Right lobe of liver (tissue), 6 donors: Measurements from ENCODE around the gene PDXDC1. TPM values are rescaled to one million over a fixed set of nuclear protein-coding genes. Genes with fewer than 3 reads are reported as not detected.
"Not testable (repeated sequence)": the region's sequence is repeated elsewhere in the genome, so short reads cannot be mapped to it uniquely, and the experiment has no call there.

Experiments
- ATAC-seq, 4 donors: fragments of 200-7000 bp; cut with Tn5 transposase; one replicate each; pipeline ENCODE4 v1.9.1; 2020; ENCODE audit warnings: mild to moderate bottlenecking in 4 of 4, moderate library complexity in 4 of 4
- DNase-seq, 3 donors: peaks; one replicate each; pipeline ENCODE4 v3.0.0-alpha.2; 2020
- H3K27ac ChIP-seq, 3 donors: fragments of 200-600 bp; one replicate each; pipeline ENCODE4 v1.8.0; 2022
- H3K27me3 ChIP-seq, 2 donors: fragments of 200-600 bp; one replicate each; pipeline ENCODE4 v1.8.0; 2022
- H3K36me3 ChIP-seq, 4 donors: fragments of 200-600 bp; sonication (generic) in 1 of 4; one replicate each; pipeline versions ENCODE4 v1.5.1 to v1.8.0; 2017 to 2022; ENCODE audit warnings: control low read depth in 1 of 4
- H3K4me1 ChIP-seq, 4 donors: fragments of 200-600 bp; sonication (generic) in 1 of 4; one replicate each; pipeline versions ENCODE4 v1.5.1 to v1.8.0; 2017 to 2022; ENCODE audit warnings: control low read depth in 1 of 4
- H3K4me3 ChIP-seq, 3 donors: fragments of 200-600 bp; one replicate each; pipeline ENCODE4 v1.8.0; 2022
- H3K9me3 ChIP-seq, 4 donors: fragments of 200-600 bp; sonication (generic) in 1 of 4; one replicate each; pipeline versions ENCODE4 v1.5.1 to v1.8.0; 2017 to 2022; ENCODE audit warnings: control low read depth in 1 of 4
- CTCF ChIP-seq, 4 donors: fragments of 200-600 bp in 3 of 4; fragments of 450-650 bp in 1 of 4; IDR thresholded peaks; one replicate each; pipeline versions ENCODE4 v1.5.1 to v1.8.0; 2016 to 2022; ENCODE audit warnings: antibody characterized with exemption in 4 of 4, mild to moderate bottlenecking in 2 of 4
- WGBS: methylation state at CpG from one replicate; pipeline ENCODE4 v1.1.6; 2018; ENCODE audit warnings: low coverage, low lambda C conversion rate; ENCODE audit not compliant: insufficient coverage; ENCODE audit errors: missing lambda C conversion rate; 5-methylcytosine and 5-hydroxymethylcytosine counted together
- intact Hi-C, 2 donors: fragments of 100-400 bp; cut with DNase I; formaldehyde crosslinking; loops; one replicate each; pipeline versions ENCODE4 v1.11.2 to v1.14.1; 2022
- total RNA-seq, 6 experiments: library from RNA; depleted of rRNA in 2 of 6; stranded (reverse); fragments of >200 nt in 2 of 6; fragmentation: NEBNext Ultra II Directional in 3 of 6; extraction: Animal tissue kit (Norgen Biotek cat#: 25700) in 3 of 6; gene quantifications; one replicate each; pipeline versions ENCODE4 v1.1.0 to v1.2.4, GENCODE V29; 2016 to 2023
- donor health status: DM: no; HTN: yes; CAD: no.
- donor health status: DM: no; HTN: no; CAD: no.
- donor health status: DM: no; HTN: no; CAD: no.
- donor health status: DM: no; HTN: yes; CAD: no.
- donor health status: DM: no; HTN: yes; CAD: no.

PDXDC1 gene
- total RNA-seq, 6 experiments from 2014 or later, result 78.8 to 144 (median 111) TPM

GRCh38 chr16:15016354-15016753 lies 41.5 kb downstream of the PDXDC1 start:
- 66% methylated on average over 4 of the region's 4 CpGs for WGBS
- ATAC-seq, result peak; percentile 5 to 28 (median 10)
- Histone ChIP-seq H3K4me1 (peaks cover 0 to 16% (median 6%) of the 10 kb centered on the region in 4 donors), H3K36me3 (peaks cover 4 to 67% (median 31%) of the 10 kb centered on the region in 4 donors), H3K27ac (peak overlapping the region in 1 of 3 donors; percentile 12)
- H3K27me3 ChIP-seq, DNase-seq, H3K4me3 ChIP-seq, intact Hi-C loops, H3K9me3 ChIP-seq: not testable (repeated sequence)

DNA sequence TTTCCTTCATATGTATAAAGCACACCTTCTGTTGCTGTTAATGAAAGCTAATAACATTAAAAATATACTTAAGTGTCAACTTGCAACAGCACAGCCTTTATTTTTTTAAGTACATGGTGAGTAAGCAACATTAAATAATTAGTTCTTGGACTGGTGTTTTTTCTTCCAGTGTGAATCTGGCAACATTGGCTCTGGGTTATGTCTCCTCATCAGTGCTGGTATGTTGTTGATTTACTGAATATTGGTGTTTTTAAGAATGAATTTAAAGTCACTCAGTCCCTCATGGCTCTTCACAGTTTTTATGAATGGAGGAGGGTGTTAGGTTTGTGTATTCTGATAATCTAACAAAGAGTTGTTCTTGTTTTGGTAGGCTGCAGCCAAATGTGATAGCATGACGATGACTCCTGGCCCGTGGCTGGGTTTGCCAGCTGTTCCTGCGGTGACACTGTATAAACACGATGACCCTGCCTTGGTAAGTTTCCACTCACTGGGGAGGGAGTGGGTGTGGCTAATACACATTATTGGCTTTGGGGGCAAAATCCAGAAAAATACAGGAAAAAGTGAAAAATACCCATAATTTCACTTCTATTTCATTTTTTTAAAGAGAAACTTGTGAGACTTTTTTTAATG lies 42.2 kb downstream of the PDXDC1 start:
- H3K4me3 ChIP-seq, H3K27me3 ChIP-seq, H3K9me3 ChIP-seq, intact Hi-C loops: not testable (repeated sequence)
- Histone ChIP-seq H3K4me1 (peaks cover 0 to 16% (median 6%) of the 10 kb centered on the region in 4 donors), H3K27ac (peak overlapping the region in 1 of 3 donors; percentile 12), H3K36me3 (peaks cover 4 to 69% (median 35%) of the 10 kb centered on the region in 4 donors)
- ATAC-seq (peak; percentile 76 to 83 (median 80)), DNase-seq (peak in 1 of 3 donors; percentile 70)
- WGBS, result 9% methylated on average over 4 of the region's 4 CpGs

GRCh38 chr16:15021429-15021828 lies 46.6 kb downstream of the PDXDC1 start:
- H3K4me1 ChIP-seq, intact Hi-C loops, H3K9me3 ChIP-seq, H3K27me3 ChIP-seq, H3K27ac ChIP-seq, H3K4me3 ChIP-seq, DNase-seq, ATAC-seq: not testable (repeated sequence)
- 75% methylated on average over 7 of the region's 7 CpGs for WGBS
- peaks cover 4 to 85% (median 43%) of the 10 kb centered on the region in 4 donors for H3K36me3 ChIP-seq

- H3K27me3 ChIP-seq, H3K27ac ChIP-seq, H3K4me3 ChIP-seq, H3K9me3 ChIP-seq, H3K4me1 ChIP-seq, intact Hi-C loops, DNase-seq: not testable (repeated sequence)
- TF ChIP-seq CTCF (IDR thresholded peaks at IDR 0.05), result peak; percentile 38 to 55 (median 48)
- peaks cover 4 to 87% (median 46%) of the 10 kb centered on the region in 4 donors for H3K36me3 ChIP-seq
- ATAC-seq, result peak; percentile 72 to 81 (median 76)
- 12% methylated on average over 4 of the region's 4 CpGs for WGBS
These were observed 47.4 kb downstream of the PDXDC1 start for GRCh38 chr16:15022194-15022593.

DNA sequence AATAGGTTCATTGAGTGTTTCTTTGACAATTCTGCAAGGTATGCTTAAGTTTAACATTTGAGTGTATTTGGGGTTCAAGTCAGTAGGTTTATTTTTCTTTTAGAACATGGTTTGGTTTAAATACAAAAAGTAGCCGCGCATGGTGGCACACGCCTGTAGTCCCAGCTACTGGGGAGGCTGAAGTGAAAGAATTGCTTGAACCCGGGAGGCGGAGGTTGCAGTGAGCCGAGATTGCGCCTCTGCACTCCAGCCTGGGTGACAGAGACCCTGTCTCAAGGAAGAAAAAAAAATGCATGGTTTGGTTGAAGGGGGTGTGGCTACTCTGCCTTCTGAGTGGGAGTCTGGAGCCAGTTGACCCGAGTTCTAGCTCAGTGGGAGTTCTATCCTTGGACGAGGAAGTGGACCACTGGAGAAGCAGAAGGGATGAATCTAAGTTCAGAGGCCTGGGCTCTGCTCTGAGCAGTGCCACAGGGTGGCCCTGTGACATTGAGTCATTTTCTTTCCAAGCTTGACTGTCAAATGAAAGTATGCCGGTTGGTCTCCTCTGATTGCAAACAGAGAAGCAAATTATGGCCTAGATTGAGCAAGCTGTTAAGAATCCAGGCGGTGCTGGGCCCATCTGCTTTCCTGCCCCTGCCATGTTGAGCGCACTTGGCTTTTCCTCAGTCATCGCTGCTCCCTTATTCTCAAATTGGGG lies 48.7 kb downstream of the PDXDC1 start:
- H3K36me3 ChIP-seq, result peaks cover 0 to 84% (median 43%) of the 10 kb centered on the region in 4 donors
- 84% methylated on average over 11 of the region's 13 CpGs for WGBS
- H3K4me3 ChIP-seq, intact Hi-C loops, H3K4me1 ChIP-seq, H3K27me3 ChIP-seq, H3K9me3 ChIP-seq, DNase-seq, H3K27ac ChIP-seq: not testable (repeated sequence)
- peak in 2 of 4 donors; percentile 6 to 17 for ATAC-seq

DNA sequence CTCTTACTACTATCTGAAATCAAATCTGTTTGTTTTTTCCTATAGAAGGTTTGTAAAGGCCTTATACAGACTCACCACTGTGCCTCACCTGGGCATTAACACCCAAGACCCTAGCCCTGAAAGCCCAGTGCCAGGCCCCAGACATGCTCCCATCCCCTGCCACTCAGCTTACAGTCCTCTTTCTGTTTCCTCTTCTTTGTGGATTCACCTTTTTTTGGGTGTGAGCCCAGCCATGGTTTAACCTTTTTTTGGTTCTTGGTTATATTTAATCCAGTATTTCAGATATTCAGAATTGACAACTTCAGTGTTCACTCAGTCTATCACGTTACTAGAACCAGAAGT lies 50.0 kb downstream of the PDXDC1 start:
- intact Hi-C loops, ATAC-seq, H3K27ac ChIP-seq, H3K27me3 ChIP-seq, H3K4me3 ChIP-seq, H3K4me1 ChIP-seq, DNase-seq, H3K9me3 ChIP-seq: not testable (repeated sequence)
- H3K36me3 ChIP-seq, result peaks cover 0 to 84% (median 40%) of the 10 kb centered on the region in 4 donors
- 67% methylated on average over 1 of the region's 1 CpG for WGBS

- intact Hi-C loops, H3K27ac ChIP-seq, H3K4me1 ChIP-seq, H3K27me3 ChIP-seq, DNase-seq, H3K9me3 ChIP-seq, H3K4me3 ChIP-seq: not testable (repeated sequence)
- ATAC-seq, result peak; percentile 8 to 48 (median 26)
- H3K36me3 ChIP-seq, result peaks cover 0 to 87% (median 38%) of the 10 kb centered on the region in 4 donors
- WGBS, result 81% methylated on average over 13 of the region's 14 CpGs
These were observed 50.6 kb downstream of the PDXDC1 start for GRCh38 chr16:15025234-15025951.

GRCh38 chr16:15027051-15027450 lies 52.2 kb downstream of the PDXDC1 start:
- ATAC-seq, intact Hi-C loops, H3K27me3 ChIP-seq, H3K27ac ChIP-seq, H3K4me1 ChIP-seq, H3K9me3 ChIP-seq, H3K4me3 ChIP-seq, DNase-seq: not testable (repeated sequence)
- 27% methylated on average over 2 of the region's 8 CpGs for WGBS
- peaks cover 5 to 90% (median 39%) of the 10 kb centered on the region in 4 donors for H3K36me3 ChIP-seq

GRCh38 chr16:15027503-15028344 lies 52.9 kb downstream of the PDXDC1 start:
- H3K4me3 ChIP-seq, H3K4me1 ChIP-seq, H3K9me3 ChIP-seq, H3K27ac ChIP-seq, DNase-seq, intact Hi-C loops, H3K27me3 ChIP-seq: not testable (repeated sequence)
- 83% methylated on average over 21 of the region's 29 CpGs for WGBS
- H3K36me3 ChIP-seq, result peaks cover 5 to 90% (median 43%) of the 10 kb centered on the region in 4 donors
- peak in 3 of 4 donors; percentile 3 to 22 (median 6) for ATAC-seq
